PC-3 (cell line): ENCODE data around the gene KRABD2. TPM values are rescaled to one million over a fixed set of nuclear protein-coding genes. Genes with fewer than 3 reads are reported as not detected.

Source experiments
- ATAC-seq: fragments of 200-7000 bp; cut with Tn5 transposase; 2 replicates; pipeline ENCODE4 v1.9.1; 2020; ENCODE audit warnings: mild to moderate bottlenecking, moderate library complexity
- BruUV-seq: library from RNA; stranded (reverse); fragments of 400-500 nt; replicated peaks from 2 replicates; lab custom pipeline; 2021; lab: Mats Ljungman, UMichigan
- CTCF ChIA-PET: fragments of 300-600 bp; sonication (Branson Sonifier 250); formaldehyde crosslinking; loops from one replicate; lab custom pipeline; 2022; ENCODE audit warnings: antibody characterized with exemption; lab: Charles Lee
- POLR2A ChIA-PET: fragments of 300-600 bp; sonication (Branson Sonifier 250); formaldehyde crosslinking; loops from one replicate; lab custom pipeline; 2022; ENCODE audit warnings: antibody characterized with exemption; ENCODE audit not compliant: unreplicated experiment; lab: Charles Lee
- DNase-seq: peaks from one replicate; pipeline ENCODE4 v3.0.0-alpha.2; 2015
- H2AFZ ChIP-seq: fragments of 300-600 bp; sonication (generic); 2 replicates; pipeline ENCODE4 v1.6.0; 2016; ENCODE audit warnings: antibody characterized with exemption, low read length
- H3F3A ChIP-seq: fragments of 300-600 bp; sonication (generic); one replicate; pipeline ENCODE4 v1.6.0; 2017; ENCODE audit warnings: antibody characterized with exemption, low read length, control low read depth, mild to moderate bottlenecking; ENCODE audit not compliant: unreplicated experiment
- H3K27ac ChIP-seq: fragments of 300-600 bp; sonication (generic); 2 replicates; pipeline ENCODE4 v1.5.1; 2016; ENCODE audit warnings: mild to moderate bottlenecking, low read length
- H3K27me3 ChIP-seq: fragments of 300-600 bp; sonication (generic); 2 replicates; pipeline ENCODE4 v1.6.1; 2016; ENCODE audit warnings: low read length, mixed read lengths
- H3K36me3 ChIP-seq: fragments of 300-600 bp; sonication (generic); 2 replicates; pipeline ENCODE4 v1.6.1; 2016; ENCODE audit warnings: low read depth, mixed run types, low read length, mixed read lengths
- H3K4me1 ChIP-seq: fragments of 300-600 bp; sonication (generic); 2 replicates; pipeline ENCODE4 v1.5.1; 2016; ENCODE audit warnings: low read length; ENCODE audit not compliant: insufficient read depth
- H3K4me2 ChIP-seq: fragments of 300-600 bp; sonication (generic); 2 replicates; pipeline ENCODE4 v1.6.0; 2016; ENCODE audit warnings: low read length
- H3K4me3 ChIP-seq: fragments of 300-600 bp; sonication (generic); 2 replicates; pipeline ENCODE4 v1.5.1; 2016; ENCODE audit warnings: mild to moderate bottlenecking, low read length, mixed read lengths
- H3K79me2 ChIP-seq: fragments of 300-600 bp; sonication (generic); 2 replicates; pipeline ENCODE4 v1.6.1; 2017; ENCODE audit warnings: low read length, mixed read lengths
- H3K9ac ChIP-seq: fragments of 300-600 bp; sonication (generic); 2 replicates; pipeline ENCODE4 v1.6.0; 2016; ENCODE audit warnings: mild to moderate bottlenecking, low read length
- H3K9me2 ChIP-seq: fragments of 300-600 bp; sonication (generic); replicated peaks from 2 replicates; pipeline ENCODE4 v1.6.1; 2016; ENCODE audit warnings: mixed run types, low read length, mixed read lengths
- H3K9me3 ChIP-seq: fragments of 300-600 bp; sonication (generic); 2 replicates; pipeline ENCODE4 v1.6.1; 2016; ENCODE audit warnings: low read length, mixed read lengths
- H4K20me1 ChIP-seq: fragments of 300-600 bp; sonication (generic); 2 replicates; pipeline ENCODE4 v1.6.1; 2016; ENCODE audit warnings: low read length, mixed read lengths
- CTCF ChIP-seq: fragments of 300-600 bp; sonication (generic); conservative IDR thresholded peaks from 2 replicates; pipeline ENCODE4 v1.5.1; 2017; ENCODE audit warnings: antibody characterized with exemption, low read depth, mild to moderate bottlenecking, low read length
- EZH2 ChIP-seq: fragments of 300-600 bp; sonication (generic); IDR thresholded peaks from one replicate; pipeline ENCODE4 v1.6.1; 2017; ENCODE audit warnings: antibody characterized with exemption, mild to moderate bottlenecking, low read length; ENCODE audit not compliant: unreplicated experiment
- EZH2phosphoT487 ChIP-seq: fragments of 300-600 bp; sonication (generic); IDR thresholded peaks from 2 replicates; pipeline ENCODE4 v1.6.1; 2018; ENCODE audit warnings: mild to moderate bottlenecking, antibody characterized with exemption, low read length, borderline replicate concordance
- intact Hi-C: fragments of 100-400 bp; cut with micrococcal nuclease; formaldehyde crosslinking; loops from 2 replicates; pipeline ENCODE4 v1.9.0; 2023
- total RNA-seq: library from RNA; depleted of rRNA; stranded (reverse); fragments of >200 nt; gene quantifications from 2 replicates; pipeline ENCODE4 v1.2.3, GENCODE V29; 2014; rRNA removed

The KRABD2 gene

GRCh38 chr17:8332128-8332527 lies 44.4 kb downstream of the KRABD2 start:
- H3K4me3 ChIP-seq = no peak overlapping the region
- TF ChIP-seq EZH2phosphoT487 (no peak), EZH2 (no peak), CTCF (no peak)
- no peak overlapping the region for H3K27ac ChIP-seq
- no peak overlapping the region for H2AFZ ChIP-seq
- no peak overlapping the region for H3K4me2 ChIP-seq
- no peak overlapping the region for H3K9ac ChIP-seq
- H4K20me1 ChIP-seq = no peaks in the 10 kb centered on the region
- ATAC-seq = no peak
- intact Hi-C loops = no loop called here
- POLR2A ChIA-PET = interaction anchor here (0.8 kb wide), 1 partner anchor 9 kb away, joined by 3 read pairs; no protein-coding TSS in a partner anchor
- no peaks in the 10 kb centered on the region for H3K4me1 ChIP-seq
- H3K79me2 ChIP-seq = no peaks in the 10 kb centered on the region
- no TSS peak for BruUV-seq
- CTCF ChIA-PET = no interaction called here
- no peaks in the 10 kb centered on the region for H3K27me3 ChIP-seq
- no peaks in the 10 kb centered on the region for H3K9me3 ChIP-seq
- no peaks in the 10 kb centered on the region for H3K36me3 ChIP-seq
- no peaks in the 10 kb centered on the region for H3F3A ChIP-seq
- no peak for DNase-seq
- no peaks in the 10 kb centered on the region for H3K9me2 ChIP-seq

GRCh38 chr17:8327303-8327649 lies 49.2 kb downstream of the KRABD2 start:
- Histone ChIP-seq H3K36me3 (no peaks in the 10 kb centered on the region), H3K4me3 (no peak overlapping the region), H3K27me3 (no peaks in the 10 kb centered on the region), H3K9me3 (no peaks in the 10 kb centered on the region), H3K9ac (no peak overlapping the region), H3F3A (no peaks in the 10 kb centered on the region), H2AFZ (no peak overlapping the region), H3K27ac (no peak overlapping the region), H3K4me1 (no peaks in the 10 kb centered on the region), H3K79me2 (no peaks in the 10 kb centered on the region), H4K20me1 (no peaks in the 10 kb centered on the region), H3K4me2 (no peak overlapping the region), H3K9me2 (no peaks in the 10 kb centered on the region)
- no peak for ATAC-seq
- no TSS peak for BruUV-seq
- DNase-seq = no peak
- POLR2A ChIA-PET = no interaction called here
- CTCF ChIA-PET = no interaction called here
- intact Hi-C loops = no loop called here
- TF ChIP-seq EZH2phosphoT487 = no peak
- TF ChIP-seq EZH2 = no peak
- TF ChIP-seq CTCF = no peak

Other genes starting within 250 kb of the KRABD2 start
- gene PER1, start 224.3 kb downstream of the KRABD2 start, total RNA-seq = 25.0 and 47.2 TPM in 2 replicates
- 5.0 and 18.0 TPM in 2 replicates for gene VAMP2, start 213.8 kb downstream of the KRABD2 start, total RNA-seq
- gene TMEM107, start 200.3 kb downstream of the KRABD2 start, total RNA-seq = 19.0 and 26.6 TPM in 2 replicates
- gene BORCS6, start 186.5 kb downstream of the KRABD2 start, total RNA-seq = 5.9 and 7.3 TPM in 2 replicates
- gene AURKB, start 166.1 kb downstream of the KRABD2 start, total RNA-seq = 72.3 and 82.9 TPM in 2 replicates
- gene CTC1, start 128.6 kb downstream of the KRABD2 start, total RNA-seq = 7.8 and 8.4 TPM in 2 replicates
- gene PFAS, start 127.4 kb downstream of the KRABD2 start, total RNA-seq = 29.0 and 59.6 TPM in 2 replicates
- 18.0 and 22.8 TPM in 2 replicates for gene RANGRF, start 88.0 kb downstream of the KRABD2 start, total RNA-seq
- 1.6 and 2.3 TPM in 2 replicates for gene SLC25A35, start 81.3 kb downstream of the KRABD2 start, total RNA-seq
- gene ARHGEF15, start 66.5 kb downstream of the KRABD2 start, total RNA-seq = not detected in 2 replicates
- gene ODF4, start 36.9 kb downstream of the KRABD2 start, total RNA-seq = not detected in 2 replicates
- gene RPL26, start 6.5 kb upstream of the KRABD2 start, total RNA-seq = 1,030 and 1,369 TPM in 2 replicates
- 0.07 TPM in 1 of 2 replicates, not detected in the other for gene RNF222, start 21.1 kb upstream of the KRABD2 start, total RNA-seq
- gene NDEL1, start 59.2 kb upstream of the KRABD2 start, total RNA-seq = 32.7 and 46.7 TPM in 2 replicates